ENCODE data around the gene HOXD11. TPM values are rescaled to one million over a fixed set of nuclear protein-coding genes. Genes with fewer than 3 reads are reported as not detected.

Gene HOXD11
- total RNA-seq, 2 experiments from 2014 or later, result not detected

DNA sequence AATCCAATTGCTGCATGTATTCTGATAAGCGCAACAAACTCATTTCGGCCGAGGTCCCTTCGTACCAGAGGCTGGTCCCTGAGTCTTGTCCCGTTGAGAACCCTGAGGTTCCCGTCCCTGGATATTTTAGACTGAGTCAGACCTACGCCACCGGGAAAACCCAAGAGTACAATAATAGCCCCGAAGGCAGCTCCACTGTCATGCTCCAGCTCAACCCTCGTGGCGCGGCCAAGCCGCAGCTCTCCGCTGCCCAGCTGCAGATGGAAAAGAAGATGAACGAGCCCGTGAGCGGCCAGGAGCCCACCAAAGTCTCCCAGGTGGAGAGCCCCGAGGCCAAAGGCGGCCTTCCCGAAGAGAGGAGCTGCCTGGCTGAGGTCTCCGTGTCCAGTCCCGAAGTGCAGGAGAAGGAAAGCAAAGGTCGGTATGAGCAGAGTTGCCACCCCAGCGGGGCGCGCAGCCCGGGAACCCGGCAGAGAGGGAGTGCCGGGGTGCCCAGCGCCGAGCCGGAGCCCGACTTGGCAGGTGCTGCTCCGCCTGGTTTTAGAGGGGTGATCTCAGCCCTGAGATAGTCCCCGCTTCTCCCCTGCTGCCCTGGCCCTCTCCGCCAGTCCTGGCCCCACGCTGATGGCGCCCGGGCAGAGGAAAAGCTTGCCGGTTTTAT lies 10.2 kb downstream of the HOXD11 start:
- Mint-ChIP-seq H3K27ac (no peak overlapping the region), H3K4me3 (no peak overlapping the region), H3K4me1 (peaks cover 7% of the 10 kb centered on the region), H3K36me3 (ENCODE audit: low read depth) (peaks cover 4% of the 10 kb centered on the region), H3K27me3 (peaks cover 88% of the 10 kb centered on the region), H3K9me3 (peaks cover 7% of the 10 kb centered on the region)
- ChIA-PET POLR2A (no interaction called here), CTCF (interaction anchor here (0.6 to 1.1 kb wide), 5 partner anchors 19 to 769 kb away, joined by 3 read pairs; no protein-coding TSS in a partner anchor)
- DNase-seq, result no peak

DNA sequence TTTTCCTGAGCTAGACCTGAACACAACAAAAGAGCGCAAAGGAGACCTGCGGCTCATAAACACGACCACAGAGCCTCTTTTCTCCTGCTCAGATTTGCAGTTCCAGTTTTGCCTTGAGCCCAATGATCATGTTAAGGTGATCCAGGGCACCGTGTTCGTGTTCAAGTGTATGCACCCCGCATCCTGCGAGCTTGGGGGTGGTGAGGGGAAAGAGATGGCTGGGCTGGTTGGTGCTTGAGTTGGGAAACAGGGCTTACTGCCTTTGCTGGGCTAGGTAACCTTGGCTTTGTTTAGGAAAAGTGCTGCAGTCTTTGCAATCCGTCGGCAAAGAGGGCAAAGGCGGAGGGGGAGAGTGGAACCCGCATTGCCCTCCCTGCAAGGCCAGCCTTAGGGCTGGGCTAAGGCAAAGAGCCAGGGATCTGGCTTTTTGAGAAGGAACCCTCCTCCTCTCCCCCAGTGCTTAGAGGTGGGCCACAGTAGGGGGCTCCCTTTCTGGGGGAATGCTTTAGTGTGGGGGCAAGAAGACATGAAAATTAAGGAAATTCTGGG lies 10.8 kb downstream of the HOXD11 start:
- Mint-ChIP-seq H3K27ac (no peak overlapping the region), H3K27me3 (peaks cover 85% of the 10 kb centered on the region), H3K4me3 (no peak overlapping the region), H3K9me3 (peaks cover 7% of the 10 kb centered on the region), H3K4me1 (peaks cover 7% of the 10 kb centered on the region), H3K36me3 (ENCODE audit: low read depth) (peaks cover 4% of the 10 kb centered on the region)
- ChIA-PET POLR2A (no interaction called here), CTCF (interaction anchor here (0.6 to 1.1 kb wide), 4 partner anchors 20 to 768 kb away, joined by 3 read pairs; no protein-coding TSS in a partner anchor)
- DNase-seq, result no peak

DNA sequence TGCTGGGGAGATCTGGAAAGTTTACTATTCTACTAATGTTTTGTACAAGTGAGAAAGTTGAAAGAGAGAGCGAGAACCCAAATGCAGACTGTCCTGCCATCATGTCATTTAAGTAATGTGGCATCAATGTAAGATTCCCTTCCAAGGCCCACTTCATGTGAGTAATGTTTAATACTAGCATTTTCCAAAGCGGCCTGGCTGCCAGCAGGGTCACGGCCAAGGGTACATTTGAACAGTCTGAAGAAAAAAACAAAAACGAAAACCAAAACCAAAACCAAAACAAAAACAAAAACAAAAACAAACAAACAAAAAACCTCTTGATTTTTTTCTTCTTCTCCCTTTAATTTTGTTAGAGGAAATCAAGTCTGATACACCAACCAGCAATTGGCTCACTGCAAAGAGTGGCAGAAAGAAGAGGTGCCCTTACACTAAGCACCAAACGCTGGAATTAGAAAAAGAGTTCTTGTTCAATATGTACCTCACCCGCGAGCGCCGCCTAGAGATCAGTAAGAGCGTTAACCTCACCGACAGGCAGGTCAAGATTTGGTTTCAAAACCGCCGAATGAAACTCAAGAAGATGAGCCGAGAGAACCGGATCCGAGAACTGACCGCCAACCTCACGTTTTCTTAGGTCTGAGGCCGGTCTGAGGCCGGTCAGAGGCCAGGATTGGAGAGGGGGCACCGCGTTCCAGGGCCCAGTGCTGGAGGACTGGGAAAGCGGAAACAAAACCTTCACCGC lies 11.7 kb downstream of the HOXD11 start:
- H3K36me3 Mint-ChIP-seq (ENCODE audit: low read depth), result peaks cover 4% of the 10 kb centered on the region
- H3K4me1 Mint-ChIP-seq, result peaks cover 8% of the 10 kb centered on the region
- no peak for DNase-seq
- peaks cover 7% of the 10 kb centered on the region for H3K9me3 Mint-ChIP-seq
- no peak overlapping the region for H3K4me3 Mint-ChIP-seq
- H3K27ac Mint-ChIP-seq, result peak overlapping the region; percentile 69
- ChIA-PET CTCF (interaction anchor here (1.0 kb wide), 1 partner anchor 25 kb away, joined by 3 read pairs; no protein-coding TSS in a partner anchor), POLR2A (no interaction called here)
- peaks cover 80% of the 10 kb centered on the region for H3K27me3 Mint-ChIP-seq

DNA sequence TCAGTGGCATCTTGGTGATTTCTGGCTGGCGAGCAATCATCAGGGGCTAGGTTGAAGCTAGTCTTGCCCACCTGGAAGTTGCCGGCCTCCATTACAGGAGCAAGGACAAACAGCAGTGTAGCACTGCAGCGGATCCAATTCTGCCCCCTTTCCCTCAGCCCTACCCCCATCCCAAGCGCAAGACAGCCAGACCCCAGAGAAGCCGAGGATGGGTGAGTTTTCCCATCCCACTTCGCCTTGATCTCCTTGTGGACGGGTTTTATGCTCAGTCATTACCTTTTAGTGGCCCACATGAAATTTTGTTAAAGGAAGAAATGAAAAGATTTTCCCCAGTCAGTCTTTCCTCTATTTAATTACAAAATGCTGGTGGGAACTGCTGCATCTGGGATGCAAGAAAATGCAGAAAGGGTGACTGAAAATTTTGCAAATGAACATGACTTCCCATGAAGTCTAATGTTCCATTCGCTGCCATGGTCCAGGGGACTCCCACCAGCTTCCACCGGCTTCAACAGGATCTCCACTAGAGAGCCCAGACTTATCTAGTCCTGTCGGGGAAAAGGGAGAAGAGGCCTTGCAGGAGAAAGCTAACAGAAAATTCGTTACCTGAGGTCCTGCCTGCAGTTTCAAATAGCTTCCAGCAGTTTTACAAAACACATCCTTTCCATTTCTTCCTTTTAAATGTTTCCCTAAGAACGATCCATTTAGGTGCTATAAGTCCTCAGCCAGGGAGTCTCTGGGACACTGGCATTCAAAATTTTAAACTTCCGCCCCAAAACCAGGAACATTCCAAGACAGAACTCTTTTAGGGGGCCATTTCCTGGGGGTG lies 13.5 kb downstream of the HOXD11 start:
- Mint-ChIP-seq H3K36me3 (ENCODE audit: low read depth) (peaks cover 2% of the 10 kb centered on the region), H3K9me3 (peaks cover 7% of the 10 kb centered on the region), H3K4me1 (peaks cover 11% of the 10 kb centered on the region), H3K27me3 (peaks cover 81% of the 10 kb centered on the region), H3K27ac (no peak overlapping the region), H3K4me3 (no peak overlapping the region)
- POLR2A ChIA-PET, result no interaction called here
- CTCF ChIA-PET, result interaction anchor here (0.7 to 1.8 kb wide), 10 partner anchors 9 to 52 kb away, joined by 3 to 5 read pairs (median 3); no protein-coding TSS in a partner anchor
- DNase-seq, result no peak

DNA sequence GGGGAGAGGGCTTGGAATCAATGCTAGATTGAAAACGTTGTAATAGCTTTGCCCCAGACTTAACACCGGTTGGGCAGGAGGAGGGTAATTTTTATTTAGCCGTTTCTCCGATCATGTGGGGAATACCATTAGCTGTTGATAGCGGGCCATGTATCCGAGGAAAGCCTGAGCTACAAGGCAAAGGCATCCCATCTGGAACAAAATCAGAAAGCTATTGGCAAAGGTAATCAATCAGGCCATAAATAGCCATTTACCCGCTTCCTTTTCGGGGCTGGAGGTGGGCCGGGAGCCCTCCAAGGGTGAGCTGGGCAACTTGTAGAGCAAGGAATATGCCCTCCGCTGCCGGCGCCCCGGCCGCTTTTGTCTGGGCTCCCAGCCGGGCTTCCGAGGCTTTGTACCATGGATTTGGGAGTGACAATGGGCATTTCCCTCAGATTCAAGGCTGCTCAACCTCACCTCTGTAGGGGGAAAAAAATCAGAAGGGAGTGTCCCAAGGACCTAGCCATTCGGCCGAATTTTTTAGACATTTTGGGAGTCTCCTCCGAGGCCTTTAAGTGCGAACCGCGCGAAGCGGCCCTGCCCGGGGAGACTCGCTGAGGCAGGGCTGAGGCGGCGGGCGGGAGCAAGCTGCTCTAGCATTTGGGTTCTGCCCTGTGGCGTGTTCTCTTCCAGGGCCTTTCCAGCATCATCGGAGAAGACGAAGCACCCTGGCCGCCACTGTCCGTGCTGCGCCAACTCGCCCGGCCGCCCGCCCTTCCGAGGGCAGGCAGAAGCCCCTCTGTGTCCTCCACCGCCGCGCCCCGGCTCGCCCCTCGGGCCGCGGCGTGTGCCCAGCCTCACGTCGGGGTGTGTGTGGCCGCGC lies 14.3 kb downstream of the HOXD11 start:
- Mint-ChIP-seq H3K4me1 (peaks cover 11% of the 10 kb centered on the region), H3K9me3 (peaks cover 7% of the 10 kb centered on the region), H3K27ac (no peak overlapping the region), H3K27me3 (peaks cover 83% of the 10 kb centered on the region), H3K4me3 (no peak overlapping the region), H3K36me3 (ENCODE audit: low read depth) (peaks cover 2% of the 10 kb centered on the region)
- CTCF ChIA-PET, result interaction anchor here (0.9 to 1.8 kb wide), 7 partner anchors 10 to 51 kb away, joined by 3 to 5 read pairs (median 3); no protein-coding TSS in a partner anchor
- DNase-seq, result no peak
- POLR2A ChIA-PET, result no interaction called here

DNA sequence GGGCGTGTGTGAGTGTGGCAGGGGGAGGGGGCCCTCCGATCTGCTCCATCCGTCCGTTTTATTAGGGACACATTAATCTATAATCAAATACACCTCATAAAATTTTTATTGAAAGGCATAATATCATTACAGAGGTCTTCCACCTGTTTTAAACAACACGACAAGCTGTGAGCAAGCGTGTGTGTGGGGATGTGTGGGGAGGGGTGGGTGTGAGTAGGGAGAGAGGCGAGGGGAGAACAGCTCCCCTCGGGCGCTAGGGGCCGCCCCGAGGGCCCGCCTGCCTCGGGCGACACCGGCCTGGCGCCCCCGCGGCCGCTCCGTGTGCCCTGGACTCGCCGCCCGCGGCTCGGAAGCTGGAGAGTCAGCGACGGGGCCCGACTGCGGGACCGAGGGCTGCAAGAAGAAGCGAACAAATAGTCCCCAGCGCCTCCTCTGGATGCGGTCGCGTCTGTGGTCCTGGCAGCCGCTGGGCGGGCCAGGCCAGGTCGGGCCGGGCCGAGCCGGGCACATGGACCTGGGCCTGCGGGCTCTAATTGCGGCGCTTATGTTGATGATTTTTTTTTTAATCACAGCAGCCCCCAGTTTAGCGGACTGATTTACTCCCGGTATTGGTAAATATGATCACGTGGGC lies 15.1 kb downstream of the HOXD11 start:
- ChIA-PET POLR2A (no interaction called here), CTCF (interaction anchor here (1.8 kb wide), 1 partner anchor 19 kb away, joined by 5 read pairs; no protein-coding TSS in a partner anchor)
- Mint-ChIP-seq H3K4me1 (peaks cover 11% of the 10 kb centered on the region), H3K4me3 (peak overlapping the region; percentile 36), H3K36me3 (ENCODE audit: low read depth) (peaks cover 2% of the 10 kb centered on the region), H3K27ac (peak overlapping the region; percentile 46), H3K9me3 (peaks cover 4% of the 10 kb centered on the region), H3K27me3 (peaks cover 82% of the 10 kb centered on the region)
- no peak for DNase-seq

DNA sequence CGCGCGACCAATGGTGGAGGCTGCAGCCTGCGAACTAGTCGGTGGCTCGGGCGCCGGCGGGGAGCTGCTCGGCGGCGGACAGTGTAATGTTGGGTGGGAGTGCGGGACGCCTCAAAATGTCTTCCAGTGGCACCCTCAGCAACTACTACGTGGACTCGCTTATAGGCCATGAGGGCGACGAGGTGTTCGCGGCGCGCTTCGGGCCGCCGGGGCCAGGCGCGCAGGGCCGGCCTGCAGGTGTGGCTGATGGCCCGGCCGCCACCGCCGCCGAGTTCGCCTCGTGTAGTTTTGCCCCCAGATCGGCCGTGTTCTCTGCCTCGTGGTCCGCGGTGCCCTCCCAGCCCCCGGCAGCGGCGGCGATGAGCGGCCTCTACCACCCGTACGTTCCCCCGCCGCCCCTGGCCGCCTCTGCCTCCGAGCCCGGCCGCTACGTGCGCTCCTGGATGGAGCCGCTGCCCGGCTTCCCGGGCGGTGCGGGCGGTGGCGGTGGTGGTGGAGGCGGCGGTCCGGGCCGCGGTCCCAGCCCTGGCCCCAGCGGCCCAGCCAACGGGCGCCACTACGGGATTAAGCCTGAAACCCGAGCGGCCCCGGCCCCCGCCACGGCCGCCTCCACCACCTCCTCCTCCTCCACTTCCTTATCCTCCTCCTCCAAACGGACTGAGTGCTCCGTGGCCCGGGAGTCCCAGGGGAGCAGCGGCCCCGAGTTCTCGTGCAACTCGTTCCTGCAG lies 15.8 kb downstream of the HOXD11 start, which contains the start of gene HOXD9:
TSS of gene HOXD9 (plus strand) at position 37 of the 728 bp plus-strand sequence. CDS start at position 87, 50 bp downstream.
- CTCF ChIA-PET, result no interaction called here

DNA sequence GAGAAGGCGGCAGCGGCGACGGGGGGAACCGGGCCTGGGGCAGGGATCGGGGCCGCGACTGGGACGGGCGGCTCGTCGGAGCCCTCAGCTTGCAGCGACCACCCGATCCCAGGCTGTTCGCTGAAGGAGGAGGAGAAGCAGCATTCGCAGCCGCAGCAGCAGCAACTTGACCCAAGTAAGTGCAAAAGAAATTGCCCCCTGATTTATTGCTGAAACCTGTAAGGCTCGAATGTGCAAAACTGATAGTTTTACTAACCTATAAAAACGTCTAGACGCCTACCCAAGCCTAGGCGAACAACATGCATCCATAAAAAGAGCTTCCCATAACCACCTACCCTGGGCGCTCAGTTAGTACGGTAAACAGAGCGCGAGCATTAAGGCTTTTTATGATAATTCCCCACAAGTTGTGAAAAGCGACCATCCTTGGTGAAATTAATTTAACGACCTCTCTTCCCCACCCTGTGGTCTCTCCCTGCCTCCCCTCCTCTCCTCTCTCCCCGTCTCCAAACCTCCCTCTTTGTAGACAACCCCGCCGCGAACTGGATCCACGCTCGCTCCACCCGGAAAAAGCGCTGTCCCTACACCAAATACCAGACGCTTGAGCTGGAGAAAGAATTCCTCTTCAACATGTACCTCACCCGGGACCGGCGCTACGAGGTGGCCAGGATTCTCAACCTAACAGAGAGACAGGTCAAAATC lies 16.5 kb downstream of the HOXD11 start:
- H3K4me1 Mint-ChIP-seq, result peaks cover 10% of the 10 kb centered on the region
- H3K27me3 Mint-ChIP-seq, result peaks cover 82% of the 10 kb centered on the region
- no peak for DNase-seq
- H3K9me3 Mint-ChIP-seq, result peaks cover 2% of the 10 kb centered on the region
- H3K27ac Mint-ChIP-seq, result peak overlapping the region; percentile 76
- POLR2A ChIA-PET, result no interaction called here
- CTCF ChIA-PET, result no interaction called here
- peak overlapping the region; percentile 22 for H3K4me3 Mint-ChIP-seq
- H3K36me3 Mint-ChIP-seq (ENCODE audit: low read depth), result no peaks in the 10 kb centered on the region

More for the DNA sequence above, 15.8 kb downstream of the HOXD11 start, which contains the start of gene HOXD9:
- DNase-seq, result no peak
- peak within 1 kb of the TSS; percentile 76 for H3K27ac Mint-ChIP-seq
- peaks cover 82% of the 10 kb centered on the region for H3K27me3 Mint-ChIP-seq
- H3K4me3 Mint-ChIP-seq, result peak within 1 kb of the TSS; percentile 36
- peaks cover 1% of the 10 kb centered on the region for H3K36me3 Mint-ChIP-seq (ENCODE audit: low read depth)
- POLR2A ChIA-PET, result no interaction called here
- H3K4me1 Mint-ChIP-seq, result peaks cover 11% of the 10 kb centered on the region
- H3K9me3 Mint-ChIP-seq, result peaks cover 4% of the 10 kb centered on the region

DNA sequence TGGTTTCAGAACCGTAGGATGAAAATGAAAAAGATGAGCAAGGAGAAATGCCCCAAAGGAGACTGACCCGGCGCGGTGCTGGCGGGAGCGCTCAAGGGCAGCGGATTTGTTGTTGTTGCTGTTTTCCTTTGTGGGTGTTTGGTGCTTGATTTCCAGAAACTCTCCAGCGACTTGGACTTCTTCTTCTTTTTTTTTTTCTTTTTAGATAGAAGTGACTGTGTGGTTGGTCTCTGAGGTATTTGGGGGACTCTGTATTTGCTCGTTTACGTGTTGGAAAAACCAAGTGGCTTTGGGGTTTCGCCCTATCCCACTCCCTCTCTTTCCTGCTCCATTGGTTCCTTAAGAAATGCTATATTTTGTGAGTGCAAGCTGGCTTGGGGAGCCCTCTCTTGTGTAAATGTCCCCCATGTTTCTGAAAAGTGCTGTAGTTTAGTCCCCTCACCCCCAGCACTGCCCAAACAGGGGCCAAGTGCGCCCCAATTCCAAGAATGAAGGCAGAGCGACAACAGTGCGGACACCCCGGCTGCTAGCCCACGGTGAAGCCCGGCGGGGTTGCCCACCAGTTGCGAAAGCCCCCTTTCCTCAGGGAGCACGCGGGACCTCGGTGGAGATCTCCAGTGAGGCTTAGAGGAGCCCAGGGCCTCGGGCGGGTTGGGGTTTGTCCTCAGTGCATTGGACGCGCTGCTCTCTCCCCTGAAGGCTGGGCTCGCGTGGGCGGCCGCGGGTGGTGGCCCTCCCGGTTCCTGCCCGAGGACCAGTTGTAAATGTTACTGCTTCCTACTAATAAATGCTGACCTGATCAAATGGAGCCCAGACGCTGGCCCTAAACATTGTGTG lies 17.2 kb downstream of the HOXD11 start:
- POLR2A ChIA-PET, result no interaction called here
- peak overlapping the region; percentile 76 for H3K27ac Mint-ChIP-seq
- CTCF ChIA-PET, result no interaction called here

More for the DNA sequence above, 17.2 kb downstream of the HOXD11 start:
- no peak for DNase-seq
- H3K9me3 Mint-ChIP-seq, result no peaks in the 10 kb centered on the region
- H3K36me3 Mint-ChIP-seq (ENCODE audit: low read depth), result no peaks in the 10 kb centered on the region
- H3K4me3 Mint-ChIP-seq, result peak overlapping the region; percentile 22
- peaks cover 8% of the 10 kb centered on the region for H3K4me1 Mint-ChIP-seq
- H3K27me3 Mint-ChIP-seq, result peaks cover 82% of the 10 kb centered on the region

Measured in activated CD4-positive, alpha-beta T cell treated with anti-CD3 and anti-CD28 coated beads, Interleukin-2, amount 10 ng/mL, durations not matched to agents 7 days and 5 days (primary cell).